C4-2B (cell line): ENCODE measurements around the gene NPTXR.

Experiments used
- H3K27ac ChIP-seq: fragments of 450-650 bp; 2 replicates; pipeline ENCODE4 v1.5.1; 2017
- CTCF ChIP-seq: fragments of 450-650 bp; conservative IDR thresholded peaks from 2 replicates; pipeline ENCODE4 v1.5.1; 2017; ENCODE audit warnings: mild to moderate bottlenecking
- ZFX ChIP-seq: fragments of 450-650 bp; IDR thresholded peaks from 2 replicates; pipeline ENCODE4 v1.6.1; 2017

The NPTXR gene

DNA sequence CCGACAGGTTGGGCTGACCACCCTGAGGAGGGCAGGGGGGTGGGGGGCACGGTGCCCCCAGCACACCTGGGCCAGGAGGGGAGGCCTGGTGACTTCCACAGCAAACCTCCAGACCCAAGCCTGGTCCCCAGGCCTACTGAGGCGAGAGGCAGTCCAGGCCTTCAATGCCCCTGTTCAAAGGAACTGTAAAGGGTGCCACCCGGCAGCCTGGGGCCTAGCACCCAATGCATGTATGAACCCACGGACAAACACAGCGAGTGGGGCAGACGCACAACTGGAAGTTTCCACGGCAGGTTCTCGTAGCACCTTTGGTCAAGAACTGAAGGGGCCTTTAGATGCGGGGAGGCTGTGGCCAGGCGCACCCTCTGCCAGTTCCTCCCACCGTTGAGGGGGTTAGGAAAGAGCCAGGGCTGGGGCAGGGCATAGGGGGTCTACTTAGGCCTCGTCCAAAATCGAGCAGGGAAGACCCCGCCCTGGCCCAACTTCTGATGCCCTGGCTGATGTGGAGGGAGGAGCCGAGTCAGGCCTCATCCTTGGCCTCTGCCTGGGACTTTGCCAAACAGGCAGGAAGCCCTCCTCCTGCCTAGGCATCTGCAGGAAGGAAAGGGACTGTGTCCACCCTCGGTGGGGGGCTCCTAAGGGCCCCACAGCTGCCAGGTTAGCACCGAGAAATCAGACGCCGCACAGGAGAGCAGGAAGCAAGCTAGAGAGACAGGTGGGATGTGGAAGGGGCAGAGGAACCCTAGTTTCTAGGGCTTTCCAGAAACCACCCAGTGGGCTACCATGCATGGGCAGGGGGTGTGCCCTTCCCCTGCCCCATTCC, 21.6 kb upstream of the NPTXR start:
- TF ChIP-seq ZFX: no peak
- TF ChIP-seq CTCF: no peak
- no peak overlapping the region for H3K27ac ChIP-seq

GRCh38 chr22:38864361-38865191, 20.7 kb upstream of the NPTXR start:
- TF ChIP-seq ZFX: no peak
- no peak for TF ChIP-seq CTCF
- H3K27ac ChIP-seq: no peak overlapping the region

GRCh38 chr22:38863531-38864131, 19.8 kb upstream of the NPTXR start:
- H3K27ac ChIP-seq: no peak overlapping the region
- TF ChIP-seq CTCF (no peak), ZFX (no peak)

- no peak overlapping the region for H3K27ac ChIP-seq
- TF ChIP-seq CTCF: no peak
- TF ChIP-seq ZFX: no peak
Measured at GRCh38 chr22:38862375-38863329, 18.8 kb upstream of the NPTXR start.

DNA sequence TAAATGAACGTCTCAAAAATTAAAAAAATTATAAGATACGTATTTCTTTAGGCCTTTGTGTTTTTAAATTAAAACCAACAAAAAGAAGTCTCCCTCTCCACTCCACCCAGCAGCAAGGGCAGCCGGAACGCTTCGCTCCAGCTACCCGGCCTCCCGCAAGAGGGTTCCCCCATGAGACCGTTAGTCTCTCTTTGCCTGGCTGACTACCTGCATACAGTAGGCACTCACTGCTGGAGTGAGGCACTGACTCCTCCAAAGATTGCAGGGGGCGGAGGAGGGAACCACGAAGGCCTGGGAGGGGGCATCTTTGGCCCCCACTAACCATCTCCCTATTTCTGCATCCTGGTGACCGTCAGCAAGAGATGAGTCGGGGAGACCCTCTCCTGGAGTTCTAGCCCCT, 18.1 kb upstream of the NPTXR start:
- no peak overlapping the region for H3K27ac ChIP-seq
- no peak for TF ChIP-seq ZFX
- TF ChIP-seq CTCF: no peak; the same call in 1 of the 2 replicates

DNA sequence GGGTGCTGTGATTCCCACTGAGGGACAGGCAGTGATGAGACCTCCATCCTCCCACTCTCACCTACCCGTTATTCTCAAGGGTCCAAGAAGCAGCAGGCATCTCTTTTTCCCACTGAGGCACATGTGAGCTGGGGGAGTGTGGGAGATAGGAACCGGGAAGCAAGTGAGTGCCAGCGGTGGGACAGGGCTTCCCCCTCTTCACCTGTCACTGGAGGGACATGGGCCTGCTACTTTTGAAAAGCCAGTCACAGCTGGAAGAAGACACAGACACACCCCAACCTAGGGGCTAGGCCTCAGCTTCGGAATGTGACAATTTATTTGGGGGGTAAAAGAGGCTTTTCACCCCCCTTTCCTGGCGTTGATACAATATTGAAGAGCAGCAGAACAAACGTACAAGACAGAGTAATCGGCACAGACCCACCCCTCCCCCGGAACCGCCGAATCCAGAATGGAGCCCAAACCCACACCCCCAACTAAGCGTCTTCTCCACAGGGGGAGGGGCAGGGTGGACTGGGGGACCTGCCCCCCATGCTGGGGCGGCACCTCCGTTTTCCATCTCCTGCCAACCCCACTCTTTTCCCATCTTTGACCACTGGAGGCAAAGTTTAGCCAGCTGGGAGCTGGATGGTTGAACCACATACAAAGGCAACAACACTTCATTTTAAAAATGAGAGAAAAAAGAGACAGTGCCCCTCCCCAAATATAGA, 17.5 kb upstream of the NPTXR start:
- no peak overlapping the region for H3K27ac ChIP-seq
- TF ChIP-seq CTCF (no peak; the same call in 1 of the 2 replicates), ZFX (no peak)
